Subcutaneous adipose tissue (tissue), 4 donors: ENCODE results near the gene GNB1. TPM values are rescaled to one million over a fixed set of nuclear protein-coding genes. Genes with fewer than 3 reads are reported as not detected.

ENCODE experiments used
- CTCF ChIP-seq: fragments of 450-650 bp; IDR thresholded peaks from one replicate; pipeline ENCODE4 v1.5.1; 2016; ENCODE audit warnings: low read depth, mild to moderate bottlenecking, control low read depth, antibody characterized with exemption, moderate library complexity
- total RNA-seq, 4 donors: library from RNA; depleted of rRNA; stranded (reverse); fragments of >200 nt; gene quantifications; one replicate each; pipeline ENCODE4 v1.1.0, GENCODE V29; 2016

The GNB1 gene
- total RNA-seq, 4 donors from 2014 or later = 157 to 173 (median 164) TPM

- no peak for TF ChIP-seq CTCF
These were observed 627 bp upstream of the GNB1 start for GRCh38 chr1:1891349-1892078.

- TF ChIP-seq CTCF = no peak
These were observed 911 bp downstream of the GNB1 start for GRCh38 chr1:1889847-1890505.

- no peak for TF ChIP-seq CTCF
These were observed 1.7 kb downstream of the GNB1 start for GRCh38 chr1:1889090-1889750.

GRCh38 chr1:1883092-1883873 lies 7.6 kb downstream of the GNB1 start:
- no peak for TF ChIP-seq CTCF

- no peak for TF ChIP-seq CTCF
These were observed 9.2 kb downstream of the GNB1 start for GRCh38 chr1:1881727-1882126.

GRCh38 chr1:1880617-1881312 lies 10.1 kb downstream of the GNB1 start:
- TF ChIP-seq CTCF = no peak
